Activated CD8-positive, alpha-beta memory T cell treated with anti-CD3 and anti-CD28 coated beads, Interleukin-2, amount 50 U/mL, for 24 hours (primary cell): ENCODE measurements around the gene DYNC1I1.

Source experiments
- DNase-seq: peaks from one replicate; pipeline ENCODE4 v3.0.0-alpha.2; 2020; ENCODE audit errors: extremely low read depth

Gene DYNC1I1

GRCh38 chr7:95772298-95772770 lies at the start of gene DYNC1I1:
Gene DYNC1I1, plus strand, starts transcription at chr7:95772554. Its CDS starts 32,176 bp downstream, at chr7:95804730.
- no peak for DNase-seq

- DNase-seq: no peak
Measured at GRCh38 chr7:95723583-95724180, 48.7 kb upstream of the DYNC1I1 start.

- DNase-seq: no peak
Measured at GRCh38 chr7:95725205-95725604, 47.1 kb upstream of the DYNC1I1 start.

GRCh38 chr7:95730493-95731280 lies 41.7 kb upstream of the DYNC1I1 start:
- no peak for DNase-seq

- DNase-seq: no peak
Measured at GRCh38 chr7:95736635-95737034, 35.7 kb upstream of the DYNC1I1 start.

- no peak for DNase-seq
Measured at GRCh38 chr7:95737828-95738505, 34.4 kb upstream of the DYNC1I1 start.

- no peak for DNase-seq
Measured at GRCh38 chr7:95749044-95749443, 23.3 kb upstream of the DYNC1I1 start.

- DNase-seq: no peak
Measured at GRCh38 chr7:95749515-95749914, 22.8 kb upstream of the DYNC1I1 start.

- DNase-seq: no peak
Measured at GRCh38 chr7:95753440-95753839, 18.9 kb upstream of the DYNC1I1 start.

- DNase-seq: no peak
Measured at GRCh38 chr7:95755277-95755934, 16.9 kb upstream of the DYNC1I1 start.

GRCh38 chr7:95758187-95758586 lies 14.2 kb upstream of the DYNC1I1 start:
- DNase-seq: no peak

- no peak for DNase-seq
Measured at GRCh38 chr7:95766086-95766485, 6.3 kb upstream of the DYNC1I1 start.

GRCh38 chr7:95766657-95767056 lies 5.7 kb upstream of the DYNC1I1 start:
- no peak for DNase-seq

- DNase-seq: no peak
Measured at GRCh38 chr7:95772771-95773581, 622 bp downstream of the DYNC1I1 start.

GRCh38 chr7:95776561-95777185 lies 4.3 kb downstream of the DYNC1I1 start:
- no peak for DNase-seq

- no peak for DNase-seq
Measured at GRCh38 chr7:95777269-95777668, 4.9 kb downstream of the DYNC1I1 start.

- no peak for DNase-seq
Measured at GRCh38 chr7:95780665-95781064, 8.3 kb downstream of the DYNC1I1 start.

GRCh38 chr7:95781961-95782586 lies 9.7 kb downstream of the DYNC1I1 start:
- no peak for DNase-seq

- DNase-seq: no peak
Measured at GRCh38 chr7:95784796-95785195, 12.4 kb downstream of the DYNC1I1 start.

GRCh38 chr7:95788258-95788657 lies 15.9 kb downstream of the DYNC1I1 start:
- DNase-seq: no peak
